GM12878 (cell line): ENCODE measurements around the gene PDCD11. TPM values are rescaled to one million over a fixed set of nuclear protein-coding genes. Genes with fewer than 3 reads are reported as not detected.

Experiments
- BCL3 ChIP-seq: IDR thresholded peaks from 2 replicates; pipeline ENCODE4 v1.6.1; 2011; ENCODE audit warnings: borderline replicate concordance, low read depth, mild to moderate bottlenecking, moderate library complexity, low read length; ENCODE audit not compliant: insufficient read depth, poor library complexity, severe bottlenecking
- BMI1 ChIP-seq: fragments of 450-650 bp; IDR thresholded peaks from 2 replicates; pipeline ENCODE4 v1.6.1; 2016; ENCODE audit warnings: mild to moderate bottlenecking, moderate library complexity, borderline replicate concordance
- EGR1 ChIP-seq, 2 experiments: IDR thresholded peaks; 1 replicate in 1 of 2; 2 replicates in 1 of 2; pipeline ENCODE4 v1.6.1; 2011 to 2012; ENCODE audit warnings: low read depth in 2 of 2, low read length in 2 of 2, borderline replicate concordance in 1 of 2, mild to moderate bottlenecking in 1 of 2, moderate library complexity in 1 of 2
- PRDM15 ChIP-seq: fragments of 450-650 bp; formaldehyde crosslinking; IDR thresholded peaks from 2 replicates; pipeline ENCODE4 v1.4.0; 2020; ENCODE audit warnings: mild to moderate bottlenecking, moderate library complexity
- RAD51 ChIP-seq: fragments of 450-650 bp; IDR thresholded peaks from 2 replicates; pipeline ENCODE4 v1.6.1; 2016; ENCODE audit warnings: moderate library complexity, mild to moderate bottlenecking, inconsistent platforms
- SP1 ChIP-seq: IDR thresholded peaks from one replicate; pipeline ENCODE4 v1.6.1; 2011; ENCODE audit warnings: low read depth, low read length
- ZBTB40 ChIP-seq: fragments of 450-650 bp; IDR thresholded peaks from 2 replicates; pipeline ENCODE4 v1.6.1; 2016; ENCODE audit warnings: mild to moderate bottlenecking, moderate library complexity, borderline replicate concordance
- ZNF217 ChIP-seq: fragments of 450-650 bp; IDR thresholded peaks from 2 replicates; pipeline ENCODE4 v1.6.1; 2017; ENCODE audit warnings: antibody characterized with exemption, mild to moderate bottlenecking
- polyA plus RNA-seq, 11 experiments: library from polyadenylated mRNA; depleted of rRNA in 4 of 11; unstranded in 6 of 11; stranded (reverse) in 5 of 11; fragments of >200 nt; fragmentation: Nextera tagmentation in 4 of 11; fragmentation: Illumina TruSeq in 1 of 11; extraction: Ambion mirVana in 4 of 11; extraction: Trizol in 1 of 11; gene quantifications; 1 replicate in 1 of 11; 2 replicates in 10 of 11; pipeline versions ENCODE4 v1.2.1 to v1.2.3, GENCODE V29; 2011 to 2016; ENCODE audit warnings: inconsistent platforms in 2 of 11, missing spikeins in 2 of 11, low read depth in 1 of 11
- total RNA-seq, 4 experiments: library from RNA; depleted of rRNA in 3 of 4; stranded (reverse); fragments of >200 nt in 3 of 4; fragmentation: Illumina TruSeq in 1 of 4; extraction: Trizol in 1 of 4; gene quantifications; 2 replicates each; pipeline versions ENCODE4 v1.2.1 to v1.2.3, GENCODE V29; 2013 to 2021

PDCD11 gene
- total and polyA plus RNA-seq, 10 of the 15 experiments (the other 5 are each of a cell fraction or from before 2014, with no cell fraction given): 13.9 to 69.7 (median 44.8) TPM

- TF ChIP-seq BCL3: peak; percentile 75
- TF ChIP-seq SP1: peak; percentile 61
- TF ChIP-seq ZNF217: no peak; the same call in 1 of the 2 replicates
- TF ChIP-seq EGR1 (IDR thresholded peaks at IDR 0.05; ENCODE audit: borderline replicate concordance in 1 of 2, low read depth in 2 of 2, low read length in 2 of 2): peak in 1 of 2 experiments; percentile 74; a peak in 2 of 3 replicates
- TF ChIP-seq BMI1: no peak
- peak; percentile 21; the same call in 1 of the 2 replicates for TF ChIP-seq ZBTB40
- no peak for TF ChIP-seq PRDM15 (CRISPR knock-in tag)
- TF ChIP-seq RAD51: no peak
Observed at GRCh38 chr10:103470761-103471653, 74.6 kb downstream of the PDCD11 start (continued).
